PC-3 (cell line): ENCODE data around the gene CEACAM3. TPM values are rescaled to one million over a fixed set of nuclear protein-coding genes. Genes with fewer than 3 reads are reported as not detected.
A peak's percentile ranks its signal among the peaks of the same experiment; 100 is the strongest.

Experiments used
- ATAC-seq: fragments of 200-7000 bp; cut with Tn5 transposase; 2 replicates; pipeline ENCODE4 v1.9.1; 2020; ENCODE audit warnings: mild to moderate bottlenecking, moderate library complexity
- BruUV-seq: library from RNA; stranded (reverse); fragments of 400-500 nt; replicated peaks from 2 replicates; lab custom pipeline; 2021; lab: Mats Ljungman, UMichigan
- CTCF ChIA-PET: fragments of 300-600 bp; sonication (Branson Sonifier 250); formaldehyde crosslinking; loops from one replicate; lab custom pipeline; 2022; ENCODE audit warnings: antibody characterized with exemption; lab: Charles Lee
- POLR2A ChIA-PET: fragments of 300-600 bp; sonication (Branson Sonifier 250); formaldehyde crosslinking; loops from one replicate; lab custom pipeline; 2022; ENCODE audit warnings: antibody characterized with exemption; ENCODE audit not compliant: unreplicated experiment; lab: Charles Lee
- DNase-seq: peaks from one replicate; pipeline ENCODE4 v3.0.0-alpha.2; 2015
- H2AFZ ChIP-seq: fragments of 300-600 bp; sonication (generic); 2 replicates; pipeline ENCODE4 v1.6.0; 2016; ENCODE audit warnings: antibody characterized with exemption, low read length
- H3F3A ChIP-seq: fragments of 300-600 bp; sonication (generic); one replicate; pipeline ENCODE4 v1.6.0; 2017; ENCODE audit warnings: antibody characterized with exemption, low read length, control low read depth, mild to moderate bottlenecking; ENCODE audit not compliant: unreplicated experiment
- H3K27ac ChIP-seq: fragments of 300-600 bp; sonication (generic); 2 replicates; pipeline ENCODE4 v1.5.1; 2016; ENCODE audit warnings: mild to moderate bottlenecking, low read length
- H3K27me3 ChIP-seq: fragments of 300-600 bp; sonication (generic); 2 replicates; pipeline ENCODE4 v1.6.1; 2016; ENCODE audit warnings: low read length, mixed read lengths
- H3K36me3 ChIP-seq: fragments of 300-600 bp; sonication (generic); 2 replicates; pipeline ENCODE4 v1.6.1; 2016; ENCODE audit warnings: low read depth, mixed run types, low read length, mixed read lengths
- H3K4me1 ChIP-seq: fragments of 300-600 bp; sonication (generic); 2 replicates; pipeline ENCODE4 v1.5.1; 2016; ENCODE audit warnings: low read length; ENCODE audit not compliant: insufficient read depth
- H3K4me2 ChIP-seq: fragments of 300-600 bp; sonication (generic); 2 replicates; pipeline ENCODE4 v1.6.0; 2016; ENCODE audit warnings: low read length
- H3K4me3 ChIP-seq: fragments of 300-600 bp; sonication (generic); 2 replicates; pipeline ENCODE4 v1.5.1; 2016; ENCODE audit warnings: mild to moderate bottlenecking, low read length, mixed read lengths
- H3K79me2 ChIP-seq: fragments of 300-600 bp; sonication (generic); 2 replicates; pipeline ENCODE4 v1.6.1; 2017; ENCODE audit warnings: low read length, mixed read lengths
- H3K9ac ChIP-seq: fragments of 300-600 bp; sonication (generic); 2 replicates; pipeline ENCODE4 v1.6.0; 2016; ENCODE audit warnings: mild to moderate bottlenecking, low read length
- H3K9me2 ChIP-seq: fragments of 300-600 bp; sonication (generic); replicated peaks from 2 replicates; pipeline ENCODE4 v1.6.1; 2016; ENCODE audit warnings: mixed run types, low read length, mixed read lengths
- H3K9me3 ChIP-seq: fragments of 300-600 bp; sonication (generic); 2 replicates; pipeline ENCODE4 v1.6.1; 2016; ENCODE audit warnings: low read length, mixed read lengths
- H4K20me1 ChIP-seq: fragments of 300-600 bp; sonication (generic); 2 replicates; pipeline ENCODE4 v1.6.1; 2016; ENCODE audit warnings: low read length, mixed read lengths
- CTCF ChIP-seq: fragments of 300-600 bp; sonication (generic); conservative IDR thresholded peaks from 2 replicates; pipeline ENCODE4 v1.5.1; 2017; ENCODE audit warnings: antibody characterized with exemption, low read depth, mild to moderate bottlenecking, low read length
- EZH2 ChIP-seq: fragments of 300-600 bp; sonication (generic); IDR thresholded peaks from one replicate; pipeline ENCODE4 v1.6.1; 2017; ENCODE audit warnings: antibody characterized with exemption, mild to moderate bottlenecking, low read length; ENCODE audit not compliant: unreplicated experiment
- EZH2phosphoT487 ChIP-seq: fragments of 300-600 bp; sonication (generic); IDR thresholded peaks from 2 replicates; pipeline ENCODE4 v1.6.1; 2018; ENCODE audit warnings: mild to moderate bottlenecking, antibody characterized with exemption, low read length, borderline replicate concordance
- intact Hi-C: fragments of 100-400 bp; cut with micrococcal nuclease; formaldehyde crosslinking; loops from 2 replicates; pipeline ENCODE4 v1.9.0; 2023
- total RNA-seq: library from RNA; depleted of rRNA; stranded (reverse); fragments of >200 nt; gene quantifications from 2 replicates; pipeline ENCODE4 v1.2.3, GENCODE V29; 2014

The CEACAM3 gene
- total RNA-seq, 1 experiment from 2014 or later = not detected

- Histone ChIP-seq H3K9me3 (no peaks in the 10 kb centered on the region), H3F3A (no peaks in the 10 kb centered on the region), H4K20me1 (no peaks in the 10 kb centered on the region), H3K79me2 (no peaks in the 10 kb centered on the region), H3K4me3 (no peak overlapping the region), H3K4me2 (no peak overlapping the region), H3K27ac (peak overlapping the region; percentile 99), H3K27me3 (no peaks in the 10 kb centered on the region), H3K9me2 (no peaks in the 10 kb centered on the region), H3K36me3 (no peaks in the 10 kb centered on the region), H2AFZ (no peak overlapping the region), H3K9ac (peak overlapping the region; percentile 77), H3K4me1 (peaks cover 44% of the 10 kb centered on the region)
- ChIA-PET CTCF (no interaction called here), POLR2A (no interaction called here)
- BruUV-seq = no TSS peak
- TF ChIP-seq EZH2phosphoT487 (no peak), CTCF (no peak), EZH2 (no peak)
- ATAC-seq = no peak
- intact Hi-C loops = no loop called here
- DNase-seq = no peak
These were observed 4.6 kb downstream of the CEACAM3 start for GRCh38 chr19:41801031-41801430.

GRCh38 chr19:41801792-41802211, 5.4 kb downstream of the CEACAM3 start:
- peak; percentile 49 for DNase-seq
- Histone ChIP-seq H3K9me2 (no peaks in the 10 kb centered on the region), H3F3A (no peaks in the 10 kb centered on the region), H3K4me1 (peaks cover 40% of the 10 kb centered on the region), H3K36me3 (no peaks in the 10 kb centered on the region), H3K27ac (peak overlapping the region; percentile 99), H3K79me2 (no peaks in the 10 kb centered on the region), H4K20me1 (no peaks in the 10 kb centered on the region), H3K4me3 (no peak overlapping the region), H3K27me3 (no peaks in the 10 kb centered on the region), H3K9ac (peak overlapping the region; percentile 77), H2AFZ (no peak overlapping the region), H3K4me2 (0 out of 2 replicates have a peak overlapping the region, but pooled peaks have one; percentile 7), H3K9me3 (no peaks in the 10 kb centered on the region)
- ATAC-seq = peak; percentile 7
- ChIA-PET CTCF (interaction anchor here (0.5 kb wide), 1 partner anchor 49 kb away, joined by 4 read pairs; no protein-coding TSS in a partner anchor), POLR2A (no interaction called here)
- no TSS peak for BruUV-seq
- intact Hi-C loops = no loop called here
- TF ChIP-seq EZH2phosphoT487 = no peak
- no peak for TF ChIP-seq CTCF

- no TSS peak for BruUV-seq
- ChIA-PET CTCF (no interaction called here), POLR2A (no interaction called here)
- no peak for TF ChIP-seq EZH2
- DNase-seq (no peak), ATAC-seq (no peak)
- H3K36me3 ChIP-seq = no peaks in the 10 kb centered on the region
- H3K79me2 ChIP-seq = no peaks in the 10 kb centered on the region
- peak overlapping the region; percentile 99 for H3K27ac ChIP-seq
- peaks cover 40% of the 10 kb centered on the region for H3K4me1 ChIP-seq
- no peaks in the 10 kb centered on the region for H3K27me3 ChIP-seq
- no peak overlapping the region for H3K4me2 ChIP-seq
- peak overlapping the region; percentile 74 for H3K9ac ChIP-seq
- intact Hi-C loops = no loop called here
- no peaks in the 10 kb centered on the region for H3F3A ChIP-seq
- no peak overlapping the region for H2AFZ ChIP-seq
- no peak overlapping the region for H3K4me3 ChIP-seq
- no peaks in the 10 kb centered on the region for H4K20me1 ChIP-seq
- H3K9me2 ChIP-seq = no peaks in the 10 kb centered on the region
- H3K9me3 ChIP-seq = no peaks in the 10 kb centered on the region
These were observed 6.4 kb downstream of the CEACAM3 start for GRCh38 chr19:41802770-41803169.
